HK-2 (cell line): ENCODE measurements around the gene PBX4.

Experiments used
- DNase-seq: peaks from one replicate; pipeline ENCODE4 v3.0.0-alpha.2; 2018; ENCODE audit not compliant: unreplicated experiment

The PBX4 gene

DNA sequence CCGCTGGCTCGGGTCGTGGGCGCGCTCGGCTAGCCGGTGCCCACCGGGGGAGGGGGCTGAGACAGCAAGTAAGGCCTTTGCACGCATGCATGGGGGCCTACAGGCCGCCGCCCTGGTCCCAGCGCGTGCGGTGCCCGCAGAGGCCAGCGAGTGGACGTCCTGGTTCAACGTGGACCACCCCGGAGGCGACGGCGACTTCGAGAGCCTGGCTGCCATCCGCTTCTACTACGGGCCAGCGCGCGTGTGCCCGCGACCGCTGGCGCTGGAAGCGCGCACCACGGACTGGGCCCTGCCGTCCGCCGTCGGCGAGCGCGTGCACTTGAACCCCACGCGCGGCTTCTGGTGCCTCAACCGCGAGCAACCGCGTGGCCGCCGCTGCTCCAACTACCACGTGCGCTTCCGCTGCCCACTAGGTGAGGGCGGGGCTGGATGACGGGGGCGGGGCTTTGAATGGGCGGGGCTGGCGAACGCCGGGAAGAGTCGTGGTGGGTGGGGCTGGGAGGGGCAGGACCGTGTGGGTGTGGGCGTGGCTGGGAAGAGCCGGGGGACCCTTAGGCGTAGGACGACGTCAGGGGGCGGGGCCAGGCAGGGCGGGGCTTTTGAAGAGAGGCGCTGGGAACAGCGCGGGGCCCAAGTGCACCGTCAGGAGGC is 78.3 kb downstream of the PBX4 start:
- DNase-seq = no peak

- DNase-seq = no peak
Measured at GRCh38 chr19:19539698-19540063, 78.8 kb downstream of the PBX4 start.

DNA sequence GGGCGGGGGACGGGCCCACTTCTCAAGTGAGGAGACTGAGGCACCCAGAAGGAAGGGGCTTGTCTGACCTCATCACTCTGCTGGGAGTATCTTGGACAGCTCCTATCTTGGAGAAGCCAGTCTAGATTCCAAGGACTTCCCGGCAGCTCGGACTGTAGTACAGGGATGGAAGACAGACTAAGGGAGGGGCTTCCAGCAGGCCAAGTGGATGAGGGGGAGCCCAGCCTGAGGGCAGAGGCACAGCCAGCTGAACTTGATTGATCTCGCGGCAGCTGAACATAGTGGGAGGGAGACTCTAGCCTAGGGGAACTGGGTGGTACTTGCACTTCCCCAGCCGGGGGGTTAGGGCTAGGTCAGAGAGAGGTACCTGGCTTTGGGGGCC is 79.7 kb downstream of the PBX4 start:
- DNase-seq = no peak

DNA sequence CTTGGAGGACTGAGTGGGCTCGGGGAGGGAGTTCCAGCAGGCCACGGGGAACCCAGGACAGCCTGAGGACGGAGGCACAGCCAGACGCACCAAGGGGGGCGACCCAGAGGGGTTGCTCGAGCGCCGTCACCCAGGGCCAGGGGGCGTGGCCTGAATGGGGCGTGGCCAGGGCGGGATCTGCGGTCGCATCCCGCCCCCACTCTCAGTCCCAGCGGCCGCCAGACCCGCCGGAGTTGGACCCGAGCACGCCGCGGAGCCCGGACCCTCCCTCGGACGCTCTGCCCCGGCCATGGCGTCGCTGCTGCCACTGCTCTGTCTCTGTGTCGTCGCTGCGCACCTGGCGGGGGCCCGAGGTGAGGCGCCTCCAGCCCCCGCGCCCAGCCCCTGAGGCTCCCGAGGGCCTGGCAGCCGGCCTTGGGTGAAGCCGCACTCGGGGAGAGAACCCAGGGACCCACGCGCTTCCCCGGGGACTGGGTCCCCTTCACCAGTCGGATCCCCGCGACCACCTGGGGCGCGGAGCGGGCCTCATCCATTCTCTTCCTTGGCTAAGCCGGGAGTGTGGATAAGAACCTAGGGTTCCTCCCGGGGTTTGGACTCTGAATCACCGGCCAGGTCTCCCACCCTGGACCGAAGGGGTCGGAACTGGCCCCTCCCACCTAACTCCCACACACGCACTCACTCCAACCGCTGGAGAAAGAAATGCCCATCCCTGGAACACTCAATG is 80.3 kb downstream of the PBX4 start, which contains the start of gene CILP2:
Gene CILP2, plus strand, starts transcription at position 205 of the 724 bp plus-strand sequence. Its CDS starts 85 bp downstream, at position 290.
- no peak for DNase-seq

- no peak for DNase-seq
Measured at GRCh38 chr19:19537075-19538048, 81.1 kb downstream of the PBX4 start.

DNA sequence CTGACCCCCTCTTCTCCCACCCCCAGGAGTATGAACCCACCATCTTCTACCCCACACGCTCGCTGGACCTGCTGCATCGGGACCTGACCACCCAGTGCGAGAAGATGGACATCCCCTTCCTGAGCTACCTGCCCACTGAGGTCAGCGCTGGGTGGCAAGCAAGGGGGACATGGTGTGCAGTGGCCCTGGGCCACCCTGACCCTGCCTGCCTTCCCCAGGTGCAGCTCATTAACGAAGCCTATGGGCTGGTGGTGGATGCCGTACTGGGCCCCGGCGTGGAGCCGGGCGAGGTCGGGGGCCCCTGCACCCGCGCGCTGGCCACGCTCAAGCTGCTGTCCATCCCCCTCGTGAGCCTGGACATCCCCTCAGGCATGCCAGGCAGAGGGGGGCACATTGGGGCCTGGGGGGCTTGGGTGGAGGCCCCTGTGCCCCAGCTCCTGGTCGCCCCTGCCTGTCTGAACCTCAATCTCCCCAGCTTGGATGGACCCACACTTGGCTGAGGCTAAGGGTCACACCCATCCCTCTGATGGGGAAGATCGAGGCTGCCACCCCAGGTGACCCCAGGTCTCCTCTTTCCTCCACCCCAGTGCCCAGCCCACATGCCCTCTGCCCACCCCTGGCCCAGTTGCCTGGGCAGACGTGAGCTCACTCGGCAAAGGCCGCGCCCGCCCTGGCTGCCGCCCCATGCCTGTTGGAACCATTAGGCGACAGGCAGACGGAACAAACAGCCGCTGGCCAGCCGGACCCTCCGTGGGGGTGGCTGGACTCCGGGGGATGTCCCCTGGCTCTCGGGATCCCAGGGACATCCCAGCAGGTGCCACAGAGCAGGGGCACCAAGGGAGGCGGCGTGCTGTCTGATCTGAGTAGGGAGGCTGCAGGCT is 82.9 kb downstream of the PBX4 start:
- no peak for DNase-seq

DNA sequence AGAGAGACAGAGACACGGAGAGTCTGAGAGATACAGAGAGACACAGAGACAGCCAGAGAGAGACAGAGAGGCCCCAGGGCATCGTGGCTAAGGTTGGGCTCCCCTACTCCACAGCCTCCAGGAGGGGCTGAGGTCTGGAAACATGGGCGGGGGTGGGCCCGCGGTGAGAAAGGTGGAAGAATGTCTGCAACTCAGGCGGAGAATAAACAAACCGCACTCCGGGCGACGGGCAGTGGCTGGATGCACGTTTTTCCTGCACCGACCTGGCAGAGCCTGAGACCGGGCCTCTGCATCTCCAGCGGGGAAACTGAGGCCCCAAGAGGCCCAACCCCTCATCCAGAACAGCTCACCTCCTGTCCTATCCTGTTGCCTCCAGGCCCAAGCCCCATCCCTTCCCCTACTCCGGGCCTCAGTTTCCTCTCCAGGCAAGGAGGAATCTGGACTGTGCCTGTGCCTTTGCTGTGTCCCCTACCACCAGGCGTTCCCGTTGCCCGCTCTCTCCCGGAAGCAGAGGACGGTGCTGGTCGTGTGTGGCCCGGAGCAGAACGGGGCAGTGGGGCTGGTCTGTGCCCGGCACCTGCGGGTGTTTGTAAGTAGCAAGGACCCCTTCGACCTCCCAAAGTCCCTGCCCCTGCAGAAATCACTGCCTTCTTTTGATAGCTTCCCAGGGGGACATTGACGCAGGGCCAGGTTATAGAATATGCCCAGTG is 83.8 kb downstream of the PBX4 start:
- DNase-seq = no peak

DNA sequence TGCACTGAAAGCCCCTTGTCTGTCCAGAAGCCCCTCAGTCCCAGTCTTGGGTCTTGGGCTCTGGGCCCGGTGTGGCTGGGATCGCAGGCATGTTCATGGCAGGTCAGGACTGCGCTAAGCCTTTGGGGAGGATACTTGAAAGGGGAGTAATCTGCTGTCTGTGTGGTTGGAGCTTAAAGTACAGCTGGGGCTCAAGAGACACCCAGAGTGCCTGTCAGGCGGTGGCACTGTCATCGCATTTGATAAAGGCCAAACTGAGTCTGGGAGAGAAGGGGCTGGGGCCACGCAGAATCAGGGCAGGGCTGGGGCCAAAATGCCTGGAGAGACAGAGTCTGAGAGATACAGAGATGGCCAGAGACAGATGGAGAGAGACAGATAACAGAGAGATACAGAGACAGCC is 84.6 kb downstream of the PBX4 start:
- no peak for DNase-seq

DNA sequence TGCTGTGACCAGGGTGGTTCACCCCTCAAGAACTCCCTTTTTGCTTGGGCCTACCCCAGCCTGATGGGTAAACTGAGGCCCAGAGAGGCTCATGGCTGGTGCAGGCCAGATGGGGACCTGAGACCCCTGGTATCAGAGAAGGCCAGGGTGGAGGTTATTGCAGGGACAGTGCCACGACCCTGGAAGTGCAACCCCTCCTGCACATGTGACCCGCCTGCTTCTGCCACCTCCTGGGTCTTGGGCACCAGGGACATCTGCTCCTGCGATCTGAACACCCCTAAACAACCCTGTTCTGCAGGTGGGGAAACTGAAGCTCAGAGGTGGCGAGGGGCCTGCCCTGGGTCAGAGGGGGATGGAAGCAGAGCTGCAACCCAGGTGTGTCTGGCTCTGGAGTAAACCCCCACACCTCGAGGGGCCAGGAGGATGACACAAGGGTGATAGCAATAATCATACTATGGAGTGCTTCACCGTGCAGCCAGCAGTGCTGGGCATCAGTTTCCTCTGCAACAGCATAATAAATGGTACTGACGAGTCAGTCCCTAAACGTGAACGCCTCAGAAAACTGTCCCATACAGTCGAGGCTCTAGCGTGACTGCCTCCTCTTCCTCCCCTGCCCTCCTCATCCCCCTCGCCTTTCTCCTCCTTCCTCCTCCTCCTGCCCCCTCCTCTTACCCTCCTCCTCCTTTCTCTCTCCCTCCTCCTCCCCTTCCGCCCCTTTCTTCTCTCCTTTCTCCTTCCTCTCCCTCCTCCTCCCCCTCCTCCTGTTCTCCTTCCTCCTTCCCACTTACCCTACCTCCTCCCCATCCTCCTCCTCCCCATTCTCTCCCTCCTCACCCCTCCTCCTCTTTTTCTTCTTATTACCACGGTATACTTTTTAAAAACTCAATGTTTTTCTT is 85.4 kb downstream of the PBX4 start:
- no peak for DNase-seq

DNA sequence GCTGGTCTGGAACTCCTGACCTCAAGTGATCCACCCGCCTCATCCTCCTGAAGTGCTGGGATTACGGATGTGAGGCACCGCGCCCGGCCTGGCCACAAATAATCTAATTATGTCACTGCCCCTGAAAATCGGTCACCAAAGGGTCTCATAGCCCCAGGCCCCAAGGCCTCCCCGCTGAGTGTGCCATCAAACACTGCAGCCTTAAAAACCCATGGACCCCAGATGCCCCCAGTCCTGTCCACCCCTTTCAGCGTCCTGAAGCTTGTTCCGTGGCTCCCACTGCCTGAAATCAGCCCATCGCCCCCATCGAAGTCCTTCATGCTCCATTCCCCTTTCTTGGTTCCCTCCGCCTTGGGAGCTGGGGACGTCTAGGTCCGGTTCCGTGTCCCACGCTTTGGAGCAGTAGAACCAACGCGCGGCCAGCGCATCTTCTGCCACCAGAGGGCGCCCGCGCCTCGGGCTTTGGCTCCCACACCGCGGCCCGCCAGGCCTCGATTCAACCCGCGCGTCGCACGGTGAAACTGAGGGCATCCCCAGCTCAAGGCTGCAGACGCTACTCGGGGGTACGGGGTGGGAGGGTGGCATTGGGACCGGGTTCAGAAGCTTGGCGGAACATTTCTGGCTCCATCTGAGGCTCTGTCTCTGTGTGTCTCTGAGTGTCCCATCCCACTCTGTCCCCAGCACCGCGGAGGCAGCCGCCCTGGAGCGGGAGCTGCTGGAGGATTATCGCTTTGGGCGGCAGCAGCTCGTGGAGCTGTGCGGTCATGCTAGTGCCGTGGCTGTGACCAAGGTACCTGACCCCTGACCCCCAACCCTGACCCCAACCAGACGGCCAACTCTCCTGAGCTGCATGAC is 86.3 kb downstream of the PBX4 start:
- no peak for DNase-seq

- no peak for DNase-seq
Measured at GRCh38 chr19:19530889-19531288, 87.6 kb downstream of the PBX4 start.

- DNase-seq = no peak
Measured at GRCh38 chr19:19530423-19530804, 88.1 kb downstream of the PBX4 start.

DNA sequence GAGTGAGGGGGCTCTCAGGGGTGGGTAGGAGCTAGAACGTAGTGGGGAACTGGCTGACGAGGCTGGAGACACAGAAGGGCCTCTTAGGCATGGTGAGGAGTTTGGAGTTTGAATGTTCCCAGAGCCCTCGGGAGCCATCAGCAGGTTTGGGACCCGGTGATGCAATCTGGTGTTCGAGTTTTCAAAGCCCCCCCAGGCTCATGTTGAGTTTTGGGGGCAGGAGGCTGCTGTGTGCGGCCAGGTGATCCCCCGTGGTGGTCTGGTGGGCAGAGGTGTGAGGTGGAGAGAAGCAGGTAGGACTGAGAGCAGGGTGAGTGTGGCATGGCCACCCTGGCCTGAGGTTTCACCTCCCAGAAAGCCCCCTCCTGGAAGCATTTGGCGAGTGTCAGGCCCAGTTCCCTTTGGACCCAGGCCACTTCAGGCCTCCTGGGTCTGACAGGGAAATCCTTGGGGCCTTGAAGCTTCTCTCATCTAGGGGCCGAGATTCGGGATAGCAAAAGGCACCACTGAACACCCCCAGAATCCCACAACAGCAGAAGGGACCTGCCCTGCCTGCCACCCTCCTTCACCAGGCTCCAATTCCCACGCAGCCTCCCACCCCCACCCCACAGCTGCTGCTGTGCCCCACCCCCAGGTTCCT is 88.6 kb downstream of the PBX4 start:
- no peak for DNase-seq

DNA sequence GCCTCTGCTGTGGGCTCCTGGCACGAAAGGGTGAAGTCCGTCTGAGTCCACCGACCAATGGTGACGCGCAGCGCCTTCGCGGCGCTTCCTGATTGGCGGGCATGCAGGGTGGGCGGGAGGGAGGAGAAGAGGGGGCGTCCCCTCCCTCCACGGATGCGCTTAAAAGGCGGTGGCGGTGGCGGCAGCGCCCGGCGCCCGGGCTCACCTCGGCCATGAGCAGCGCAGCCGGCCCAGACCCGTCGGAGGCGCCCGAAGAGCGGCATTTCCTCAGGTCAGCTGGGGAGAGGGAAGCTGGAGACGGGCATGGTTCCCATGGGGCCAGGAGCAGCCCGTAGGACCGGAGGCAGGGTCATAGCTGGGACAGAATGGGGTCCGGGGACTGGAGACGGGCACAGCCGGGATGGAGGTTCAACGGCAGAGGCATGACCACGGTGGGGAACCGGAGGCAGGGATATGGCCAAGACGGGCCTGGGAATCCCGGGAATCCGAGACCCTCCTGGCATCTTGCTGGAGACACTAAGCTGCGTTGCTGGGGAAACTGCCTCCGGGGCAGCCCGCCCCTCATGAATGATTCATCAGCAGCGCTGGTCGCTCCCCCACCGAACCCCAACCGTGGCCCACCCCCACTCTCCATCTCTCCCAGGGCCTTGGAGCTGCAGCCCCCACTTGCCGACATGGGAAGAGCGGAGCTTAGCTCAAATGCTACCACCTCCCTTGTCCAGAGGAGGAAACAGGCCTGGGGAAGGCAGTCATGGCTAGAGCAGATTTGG is 89.6 kb downstream of the PBX4 start, which contains the start of gene YJEFN3:
Gene YJEFN3, plus strand, starts transcription at position 191 of the 770 bp plus-strand sequence. Its CDS starts 22 bp downstream, at position 213.
- no peak for DNase-seq

GRCh38 chr19:19527674-19528625 is 90.5 kb downstream of the PBX4 start:
- no peak for DNase-seq

GRCh38 chr19:19527371-19527656 is 91.2 kb downstream of the PBX4 start:
- no peak for DNase-seq
